ENCODE results near the gene SMLR1. TPM values are rescaled to one million over a fixed set of nuclear protein-coding genes. Genes with fewer than 3 reads are reported as not detected.
A peak's percentile ranks its signal among the peaks of the same experiment; 100 is the strongest.

Gene SMLR1
- total and polyA plus RNA-seq, 10 of the 15 experiments (the other 5 are each of a cell fraction or from before 2014, with no cell fraction given) = 0.10 TPM; not detected in 9

DNA sequence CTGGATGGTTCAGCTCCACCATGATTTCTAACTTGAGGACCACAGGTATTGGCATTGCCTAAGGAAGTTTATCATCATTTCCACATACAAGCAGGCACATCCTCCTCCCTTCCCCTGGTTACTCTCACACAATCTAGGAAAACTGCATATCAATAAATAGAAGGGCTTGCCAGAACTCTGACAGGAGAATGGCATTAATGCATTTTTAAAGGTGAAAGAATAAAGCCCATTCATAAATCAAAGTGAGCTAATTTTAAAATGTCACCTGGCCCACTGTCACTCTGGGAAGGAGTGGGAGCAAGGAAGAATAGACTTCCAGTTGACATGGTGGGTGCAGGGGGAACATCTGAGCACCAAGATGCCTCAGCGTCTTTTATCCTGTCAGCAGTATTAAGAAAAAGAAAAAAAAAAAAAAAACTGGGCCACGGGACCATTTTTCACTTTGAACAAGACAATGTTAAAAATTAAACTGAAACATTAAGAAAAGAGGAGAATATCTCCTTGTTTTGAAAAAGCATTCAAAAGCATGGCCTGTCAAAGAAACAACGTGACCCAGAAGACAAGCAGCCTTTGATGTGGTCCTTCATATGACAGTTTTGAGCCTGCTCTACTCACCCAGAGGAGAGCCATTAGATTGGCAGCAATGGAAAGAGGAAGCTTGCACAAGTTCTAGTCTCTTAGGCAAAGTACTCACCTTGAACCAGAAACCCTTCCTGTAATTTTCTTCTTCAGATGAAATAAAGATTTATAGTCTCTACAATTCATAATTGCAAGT lies 39.3 kb upstream of the SMLR1 start (continued):
- TF ChIP-seq EGR1 (IDR thresholded peaks at IDR 0.05; ENCODE audit: borderline replicate concordance in 1 of 2, low read depth in 2 of 2, low read length in 2 of 2) (no peak), MEF2B (IDR thresholded peaks at IDR 0.05; ENCODE audit: partially characterized antibody, poor library complexity, severe bottlenecking) (peak; percentile 60), NFIC (IDR thresholded peaks at IDR 0.05; ENCODE audit: low read depth, low read length) (no peak), DPF2 (IDR thresholded peaks at IDR 0.05) (no peak), RAD51 (IDR thresholded peaks at IDR 0.05) (peak; percentile 71), HCFC1 (IDR thresholded peaks at IDR 0.05; ENCODE audit: low read length) (no peak), TAF1 (IDR thresholded peaks at IDR 0.05; ENCODE audit: borderline replicate concordance, low read depth, low read length) (no peak), BACH1 (IDR thresholded peaks at IDR 0.05; ENCODE audit: borderline replicate concordance) (no peak), TCF12 (IDR thresholded peaks at IDR 0.05; ENCODE audit: low read depth, low read length) (no peak), BHLHE40 (IDR thresholded peaks at IDR 0.05; ENCODE audit: borderline replicate concordance in 1 of 2, low read depth in 2 of 2, low read length in 1 of 2) (peak; percentile 83 to 90), RB1 (IDR thresholded peaks at IDR 0.05; ENCODE audit: borderline replicate concordance) (no peak), CBX5 (IDR thresholded peaks at IDR 0.05; ENCODE audit: low read depth) (no peak), POLR2AphosphoS2 (IDR thresholded peaks at IDR 0.05; ENCODE audit: low read depth, low read length) (no peak), RELA (IDR thresholded peaks at IDR 0.05; ENCODE audit: borderline replicate concordance, partially characterized antibody) (no peak), POLR2AphosphoS5 (IDR thresholded peaks at IDR 0.05; ENCODE audit: low read length) (no peak), KLF5 (IDR thresholded peaks at IDR 0.05; ENCODE audit: partially characterized antibody) (no peak), BCL11A (IDR thresholded peaks at IDR 0.05; ENCODE audit: low read depth, low read length) (no peak)
- TF ChIP-seq, protein P1, sequence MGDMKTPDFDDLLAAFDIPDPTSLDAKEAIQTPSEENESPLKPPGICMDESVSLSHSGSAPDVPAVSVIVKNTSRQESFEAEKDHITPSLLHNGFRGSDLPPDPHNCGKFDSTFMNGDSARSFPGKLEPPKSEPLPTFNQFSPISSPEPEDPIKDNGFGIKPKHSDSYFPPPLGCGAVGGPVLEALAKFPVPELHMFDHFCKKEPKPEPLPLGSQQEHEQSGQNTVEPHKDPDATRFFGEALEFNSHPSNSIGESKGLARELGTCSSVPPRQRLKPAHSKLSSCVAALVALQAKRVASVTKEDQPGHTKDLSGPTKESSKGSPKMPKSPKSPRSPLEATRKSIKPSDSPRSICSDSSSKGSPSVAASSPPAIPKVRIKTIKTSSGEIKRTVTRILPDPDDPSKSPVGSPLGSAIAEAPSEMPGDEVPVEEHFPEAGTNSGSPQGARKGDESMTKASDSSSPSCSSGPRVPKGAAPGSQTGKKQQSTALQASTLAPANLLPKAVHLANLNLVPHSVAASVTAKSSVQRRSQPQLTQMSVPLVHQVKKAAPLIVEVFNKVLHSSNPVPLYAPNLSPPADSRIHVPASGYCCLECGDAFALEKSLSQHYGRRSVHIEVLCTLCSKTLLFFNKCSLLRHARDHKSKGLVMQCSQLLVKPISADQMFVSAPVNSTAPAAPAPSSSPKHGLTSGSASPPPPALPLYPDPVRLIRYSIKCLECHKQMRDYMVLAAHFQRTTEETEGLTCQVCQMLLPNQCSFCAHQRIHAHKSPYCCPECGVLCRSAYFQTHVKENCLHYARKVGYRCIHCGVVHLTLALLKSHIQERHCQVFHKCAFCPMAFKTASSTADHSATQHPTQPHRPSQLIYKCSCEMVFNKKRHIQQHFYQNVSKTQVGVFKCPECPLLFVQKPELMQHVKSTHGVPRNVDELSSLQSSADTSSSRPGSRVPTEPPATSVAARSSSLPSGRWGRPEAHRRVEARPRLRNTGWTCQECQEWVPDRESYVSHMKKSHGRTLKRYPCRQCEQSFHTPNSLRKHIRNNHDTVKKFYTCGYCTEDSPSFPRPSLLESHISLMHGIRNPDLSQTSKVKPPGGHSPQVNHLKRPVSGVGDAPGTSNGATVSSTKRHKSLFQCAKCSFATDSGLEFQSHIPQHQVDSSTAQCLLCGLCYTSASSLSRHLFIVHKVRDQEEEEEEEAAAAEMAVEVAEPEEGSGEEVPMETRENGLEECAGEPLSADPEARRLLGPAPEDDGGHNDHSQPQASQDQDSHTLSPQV (IDR thresholded peaks at IDR 0.05) = no peak
- TF ChIP-seq, protein P2, sequence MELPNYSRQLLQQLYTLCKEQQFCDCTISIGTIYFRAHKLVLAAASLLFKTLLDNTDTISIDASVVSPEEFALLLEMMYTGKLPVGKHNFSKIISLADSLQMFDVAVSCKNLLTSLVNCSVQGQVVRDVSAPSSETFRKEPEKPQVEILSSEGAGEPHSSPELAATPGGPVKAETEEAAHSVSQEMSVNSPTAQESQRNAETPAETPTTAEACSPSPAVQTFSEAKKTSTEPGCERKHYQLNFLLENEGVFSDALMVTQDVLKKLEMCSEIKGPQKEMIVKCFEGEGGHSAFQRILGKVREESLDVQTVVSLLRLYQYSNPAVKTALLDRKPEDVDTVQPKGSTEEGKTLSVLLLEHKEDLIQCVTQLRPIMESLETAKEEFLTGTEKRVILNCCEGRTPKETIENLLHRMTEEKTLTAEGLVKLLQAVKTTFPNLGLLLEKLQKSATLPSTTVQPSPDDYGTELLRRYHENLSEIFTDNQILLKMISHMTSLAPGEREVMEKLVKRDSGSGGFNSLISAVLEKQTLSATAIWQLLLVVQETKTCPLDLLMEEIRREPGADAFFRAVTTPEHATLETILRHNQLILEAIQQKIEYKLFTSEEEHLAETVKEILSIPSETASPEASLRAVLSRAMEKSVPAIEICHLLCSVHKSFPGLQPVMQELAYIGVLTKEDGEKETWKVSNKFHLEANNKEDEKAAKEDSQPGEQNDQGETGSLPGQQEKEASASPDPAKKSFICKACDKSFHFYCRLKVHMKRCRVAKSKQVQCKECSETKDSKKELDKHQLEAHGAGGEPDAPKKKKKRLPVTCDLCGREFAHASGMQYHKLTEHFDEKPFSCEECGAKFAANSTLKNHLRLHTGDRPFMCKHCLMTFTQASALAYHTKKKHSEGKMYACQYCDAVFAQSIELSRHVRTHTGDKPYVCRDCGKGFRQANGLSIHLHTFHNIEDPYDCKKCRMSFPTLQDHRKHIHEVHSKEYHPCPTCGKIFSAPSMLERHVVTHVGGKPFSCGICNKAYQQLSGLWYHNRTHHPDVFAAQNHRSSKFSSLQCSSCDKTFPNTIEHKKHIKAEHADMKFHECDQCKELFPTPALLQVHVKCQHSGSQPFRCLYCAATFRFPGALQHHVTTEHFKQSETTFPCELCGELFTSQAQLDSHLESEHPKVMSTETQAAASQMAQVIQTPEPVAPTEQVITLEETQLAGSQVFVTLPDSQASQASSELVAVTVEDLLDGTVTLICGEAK (IDR thresholded peaks at IDR 0.05; ENCODE audit: borderline replicate concordance) = peak; percentile 16; the same call in 1 of the 2 replicates
- TF ChIP-seq, protein P3, sequence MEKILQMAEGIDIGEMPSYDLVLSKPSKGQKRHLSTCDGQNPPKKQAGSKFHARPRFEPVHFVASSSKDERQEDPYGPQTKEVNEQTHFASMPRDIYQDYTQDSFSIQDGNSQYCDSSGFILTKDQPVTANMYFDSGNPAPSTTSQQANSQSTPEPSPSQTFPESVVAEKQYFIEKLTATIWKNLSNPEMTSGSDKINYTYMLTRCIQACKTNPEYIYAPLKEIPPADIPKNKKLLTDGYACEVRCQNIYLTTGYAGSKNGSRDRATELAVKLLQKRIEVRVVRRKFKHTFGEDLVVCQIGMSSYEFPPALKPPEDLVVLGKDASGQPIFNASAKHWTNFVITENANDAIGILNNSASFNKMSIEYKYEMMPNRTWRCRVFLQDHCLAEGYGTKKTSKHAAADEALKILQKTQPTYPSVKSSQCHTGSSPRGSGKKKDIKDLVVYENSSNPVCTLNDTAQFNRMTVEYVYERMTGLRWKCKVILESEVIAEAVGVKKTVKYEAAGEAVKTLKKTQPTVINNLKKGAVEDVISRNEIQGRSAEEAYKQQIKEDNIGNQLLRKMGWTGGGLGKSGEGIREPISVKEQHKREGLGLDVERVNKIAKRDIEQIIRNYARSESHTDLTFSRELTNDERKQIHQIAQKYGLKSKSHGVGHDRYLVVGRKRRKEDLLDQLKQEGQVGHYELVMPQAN (conservative IDR thresholded peaks at IDR 0.05) = no peak

All from GM12878 (cell line).